ENCODE measurements around the gene CLN5.

- TF ChIP-seq, protein P1, sequence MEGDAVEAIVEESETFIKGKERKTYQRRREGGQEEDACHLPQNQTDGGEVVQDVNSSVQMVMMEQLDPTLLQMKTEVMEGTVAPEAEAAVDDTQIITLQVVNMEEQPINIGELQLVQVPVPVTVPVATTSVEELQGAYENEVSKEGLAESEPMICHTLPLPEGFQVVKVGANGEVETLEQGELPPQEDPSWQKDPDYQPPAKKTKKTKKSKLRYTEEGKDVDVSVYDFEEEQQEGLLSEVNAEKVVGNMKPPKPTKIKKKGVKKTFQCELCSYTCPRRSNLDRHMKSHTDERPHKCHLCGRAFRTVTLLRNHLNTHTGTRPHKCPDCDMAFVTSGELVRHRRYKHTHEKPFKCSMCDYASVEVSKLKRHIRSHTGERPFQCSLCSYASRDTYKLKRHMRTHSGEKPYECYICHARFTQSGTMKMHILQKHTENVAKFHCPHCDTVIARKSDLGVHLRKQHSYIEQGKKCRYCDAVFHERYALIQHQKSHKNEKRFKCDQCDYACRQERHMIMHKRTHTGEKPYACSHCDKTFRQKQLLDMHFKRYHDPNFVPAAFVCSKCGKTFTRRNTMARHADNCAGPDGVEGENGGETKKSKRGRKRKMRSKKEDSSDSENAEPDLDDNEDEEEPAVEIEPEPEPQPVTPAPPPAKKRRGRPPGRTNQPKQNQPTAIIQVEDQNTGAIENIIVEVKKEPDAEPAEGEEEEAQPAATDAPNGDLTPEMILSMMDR (IDR thresholded peaks at IDR 0.05): no peak
- no peak for TF ChIP-seq POLR2A (IDR thresholded peaks at IDR 0.05)
Measured at GRCh38 chr13:77000475-77000874, 8.6 kb downstream of the CLN5 start.

Data from esophagus squamous epithelium (tissue), 4 donors.